HG02678 (cell line): ENCODE data around the gene TGIF1.

Source experiments
- ATAC-seq: cut with Tn5 transposase; IDR thresholded peaks from one replicate; pipeline ENCODE4 v1.9.1; 2021; ENCODE audit warnings: mild to moderate bottlenecking, moderate library complexity; ENCODE audit not compliant: unreplicated experiment

The TGIF1 gene

GRCh38 chr18:3480827-3481573, 31.0 kb downstream of the TGIF1 start:
- no peak for ATAC-seq

DNA sequence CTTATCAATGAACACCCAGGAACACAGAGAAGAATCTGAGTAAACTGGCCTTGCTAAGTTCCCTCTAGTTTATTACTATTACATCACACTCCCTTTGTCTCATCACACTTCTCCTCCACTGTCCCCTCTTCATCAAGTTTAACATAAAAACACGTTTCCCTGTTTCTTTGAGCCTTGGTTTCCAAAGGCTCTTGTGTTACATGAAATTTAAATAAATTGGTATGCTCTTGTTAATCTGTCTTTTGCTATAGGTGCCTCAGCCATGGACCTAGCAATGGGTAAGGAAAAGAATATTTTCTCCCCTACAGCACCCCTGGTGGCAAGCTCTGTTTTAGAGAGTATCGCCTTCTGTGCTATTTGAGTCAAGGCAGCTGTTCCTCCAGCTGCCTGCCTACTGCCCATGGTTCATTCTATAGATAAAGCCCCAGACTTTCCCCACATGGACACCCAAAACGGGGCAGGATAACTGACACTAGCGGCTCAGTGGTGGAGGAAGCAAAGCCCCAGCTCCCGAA, 31.8 kb downstream of the TGIF1 start:
- peak; percentile 70 for ATAC-seq

DNA sequence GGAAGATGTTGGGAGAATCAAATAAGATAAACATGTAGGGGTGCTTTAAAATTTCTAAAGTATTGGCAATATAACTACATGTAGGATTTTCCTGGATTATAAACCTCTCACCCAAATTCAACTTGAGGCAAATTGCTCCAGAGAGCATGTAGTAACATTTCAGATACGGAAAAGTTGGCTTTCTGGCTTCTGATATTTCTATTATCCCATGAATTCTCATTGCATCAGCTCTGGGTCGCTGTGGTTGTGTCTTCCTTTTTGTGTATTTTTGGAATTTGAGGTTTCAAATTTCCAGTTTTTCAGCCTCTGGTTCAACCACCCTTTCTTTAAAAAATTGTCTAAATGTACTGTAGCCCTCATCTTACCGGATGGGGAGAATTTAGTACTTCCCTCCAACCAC, 32.3 kb downstream of the TGIF1 start:
- no peak for ATAC-seq

- ATAC-seq, result no peak
Measured at GRCh38 chr18:3485153-3486149, 35.5 kb downstream of the TGIF1 start.

GRCh38 chr18:3486512-3486911, 36.5 kb downstream of the TGIF1 start:
- no peak for ATAC-seq

DNA sequence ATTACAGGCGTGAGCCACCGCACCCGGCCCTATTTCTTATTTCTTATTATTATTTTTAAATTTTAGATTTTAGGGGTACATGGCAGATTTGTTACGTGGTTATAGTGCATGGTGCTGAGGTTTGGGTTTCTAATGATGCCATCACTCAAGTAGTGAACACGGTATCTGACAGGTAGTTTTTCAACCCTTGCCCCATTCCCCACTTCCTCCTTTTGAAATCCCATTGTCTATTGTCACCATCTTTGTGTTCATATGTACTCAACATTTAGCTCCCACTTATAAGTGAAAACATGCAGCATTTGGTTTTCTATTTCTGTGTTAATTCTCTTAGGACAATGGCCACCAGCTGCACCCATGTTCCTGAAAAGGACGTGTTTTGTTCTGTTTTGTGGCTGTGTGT, 39.5 kb downstream of the TGIF1 start:
- no peak for ATAC-seq

- no peak for ATAC-seq
Measured at GRCh38 chr18:3491981-3492555, 42.1 kb downstream of the TGIF1 start.

DNA sequence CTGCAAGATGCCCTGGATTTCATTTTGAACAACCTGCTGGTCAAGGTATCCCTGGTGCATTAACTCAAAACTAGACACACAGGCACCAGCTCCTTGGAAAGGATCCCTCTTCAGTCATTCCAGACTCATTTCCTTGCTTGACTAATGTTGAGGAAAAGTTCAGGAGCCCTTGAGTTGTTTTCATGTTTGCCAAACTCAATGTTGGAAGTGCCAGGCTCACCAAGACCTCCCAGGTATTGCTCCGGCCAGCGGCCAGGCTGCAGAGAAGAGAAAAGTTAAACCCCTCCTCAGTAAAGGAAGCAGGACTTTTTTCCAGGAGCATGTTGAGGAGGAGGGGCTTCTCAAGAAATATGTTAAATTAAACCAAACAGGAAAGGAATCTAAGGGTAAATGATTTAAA, 42.7 kb downstream of the TGIF1 start:
- ATAC-seq, result no peak

- no peak for ATAC-seq
Measured at GRCh38 chr18:3493501-3494244, 43.7 kb downstream of the TGIF1 start.

DNA sequence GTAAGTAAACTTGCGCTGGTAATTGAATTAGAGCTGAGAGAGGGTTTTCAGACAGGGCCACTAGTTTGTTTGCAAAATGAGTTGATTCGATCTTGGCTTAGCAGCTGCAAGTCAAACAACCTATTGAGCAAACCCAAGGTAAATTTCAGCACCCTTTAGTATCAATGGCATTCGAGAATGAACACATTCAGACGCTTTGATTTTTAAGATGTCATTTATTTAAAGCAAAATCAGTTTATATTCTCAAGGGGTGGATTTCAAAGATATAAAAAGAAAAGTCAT, 44.2 kb downstream of the TGIF1 start:
- no peak for ATAC-seq

DNA sequence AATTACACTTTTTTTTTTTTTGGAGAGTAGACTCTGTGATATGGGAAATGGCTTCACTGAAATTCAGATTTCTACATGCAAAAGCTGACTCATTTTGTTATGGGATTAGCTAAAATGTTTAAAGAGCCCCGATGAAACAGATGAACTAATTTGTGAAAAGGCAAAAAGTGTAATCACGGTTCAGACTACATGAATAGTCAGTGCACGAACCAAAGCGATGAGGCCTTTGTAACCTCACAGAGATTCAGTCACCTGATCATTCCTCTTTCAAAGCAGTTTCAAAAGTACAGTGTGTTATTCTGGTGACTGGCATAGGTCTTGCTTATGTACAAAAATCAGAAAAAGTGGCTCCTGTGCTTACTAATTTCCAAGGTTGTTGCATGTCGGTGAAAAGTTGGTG, 44.6 kb downstream of the TGIF1 start:
- ATAC-seq, result no peak

GRCh38 chr18:3495691-3496430, 45.9 kb downstream of the TGIF1 start:
- no peak for ATAC-seq

DNA sequence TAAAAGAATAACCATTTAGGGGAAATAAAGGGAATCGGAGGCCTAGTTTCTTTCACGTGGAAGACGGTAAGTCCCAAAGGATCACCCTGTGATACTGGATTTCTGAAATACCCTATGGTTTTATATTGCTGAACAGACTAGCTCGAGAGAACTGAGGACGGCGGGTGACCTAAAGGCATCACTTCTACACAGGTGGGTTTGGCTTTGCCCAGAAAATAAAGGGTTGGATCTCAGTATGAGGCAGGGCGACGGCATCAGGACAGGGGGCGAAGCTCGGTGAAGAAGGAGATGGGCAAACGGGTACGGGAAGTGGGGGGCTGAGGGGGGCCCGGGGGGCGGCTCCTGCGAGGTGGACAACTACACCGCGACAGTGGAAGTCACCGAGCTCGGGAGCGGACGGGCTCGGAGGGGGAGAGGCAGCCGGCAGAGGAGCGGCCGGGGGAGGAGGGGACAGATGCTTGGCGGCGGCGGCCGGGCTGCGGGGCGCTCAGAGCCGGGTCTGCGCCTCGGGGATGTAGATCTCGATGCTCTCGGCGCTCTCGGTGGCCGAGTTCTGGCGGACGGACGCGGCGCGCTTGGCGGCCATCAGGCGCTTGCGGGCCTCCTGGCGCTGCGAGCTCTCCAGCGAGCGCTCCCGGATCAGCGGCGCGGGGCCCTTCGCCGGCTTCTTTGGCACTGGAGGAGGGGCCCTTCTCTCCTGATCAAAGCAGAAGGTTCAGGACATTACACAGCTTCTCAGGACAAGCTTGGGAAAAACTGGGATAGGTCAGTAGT, 48.9 kb downstream of the TGIF1 start:
- no peak for ATAC-seq

GRCh38 chr18:3499501-3499900, 49.5 kb downstream of the TGIF1 start:
- ATAC-seq, result no peak

DNA sequence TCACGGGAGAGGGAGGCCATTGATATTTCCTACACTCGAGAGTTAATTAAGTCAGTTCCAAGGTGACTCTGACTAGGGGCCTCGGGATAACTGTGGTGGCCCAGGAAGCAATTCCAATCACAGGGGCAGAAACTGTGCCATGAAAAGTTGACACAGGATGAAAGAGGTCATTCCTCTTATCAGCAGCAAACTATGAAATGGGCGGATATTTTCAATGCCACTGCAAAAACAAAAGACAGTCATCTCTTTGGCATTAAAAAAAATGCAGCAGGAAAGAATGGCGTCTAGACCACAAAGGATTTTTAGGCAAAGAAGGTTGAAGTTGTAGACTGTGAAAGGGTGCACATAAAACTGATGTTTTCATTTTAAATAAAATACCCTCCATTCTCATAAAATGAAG, 50.0 kb downstream of the TGIF1 start:
- no peak for ATAC-seq

DNA sequence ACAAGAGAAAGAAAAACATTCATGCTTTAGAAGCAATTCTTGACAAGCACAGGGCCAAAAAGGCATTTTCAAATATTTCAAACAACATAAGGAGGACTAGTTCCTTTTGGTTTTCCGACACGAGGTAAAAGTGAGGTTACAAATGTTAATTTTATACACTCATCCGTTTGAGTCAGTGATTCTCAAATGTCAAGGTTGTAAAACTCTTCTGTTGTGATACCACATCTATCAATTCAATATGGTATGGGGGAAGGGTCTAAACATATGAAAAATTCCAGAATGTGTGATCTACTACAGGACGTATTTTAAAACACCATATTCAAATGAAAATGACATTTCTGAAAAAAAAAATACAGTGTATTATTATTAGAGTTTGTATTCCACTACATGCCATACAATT, 52.7 kb downstream of the TGIF1 start:
- ATAC-seq, result no peak

GRCh38 chr18:3504637-3505036, 54.7 kb downstream of the TGIF1 start:
- ATAC-seq, result no peak

DNA sequence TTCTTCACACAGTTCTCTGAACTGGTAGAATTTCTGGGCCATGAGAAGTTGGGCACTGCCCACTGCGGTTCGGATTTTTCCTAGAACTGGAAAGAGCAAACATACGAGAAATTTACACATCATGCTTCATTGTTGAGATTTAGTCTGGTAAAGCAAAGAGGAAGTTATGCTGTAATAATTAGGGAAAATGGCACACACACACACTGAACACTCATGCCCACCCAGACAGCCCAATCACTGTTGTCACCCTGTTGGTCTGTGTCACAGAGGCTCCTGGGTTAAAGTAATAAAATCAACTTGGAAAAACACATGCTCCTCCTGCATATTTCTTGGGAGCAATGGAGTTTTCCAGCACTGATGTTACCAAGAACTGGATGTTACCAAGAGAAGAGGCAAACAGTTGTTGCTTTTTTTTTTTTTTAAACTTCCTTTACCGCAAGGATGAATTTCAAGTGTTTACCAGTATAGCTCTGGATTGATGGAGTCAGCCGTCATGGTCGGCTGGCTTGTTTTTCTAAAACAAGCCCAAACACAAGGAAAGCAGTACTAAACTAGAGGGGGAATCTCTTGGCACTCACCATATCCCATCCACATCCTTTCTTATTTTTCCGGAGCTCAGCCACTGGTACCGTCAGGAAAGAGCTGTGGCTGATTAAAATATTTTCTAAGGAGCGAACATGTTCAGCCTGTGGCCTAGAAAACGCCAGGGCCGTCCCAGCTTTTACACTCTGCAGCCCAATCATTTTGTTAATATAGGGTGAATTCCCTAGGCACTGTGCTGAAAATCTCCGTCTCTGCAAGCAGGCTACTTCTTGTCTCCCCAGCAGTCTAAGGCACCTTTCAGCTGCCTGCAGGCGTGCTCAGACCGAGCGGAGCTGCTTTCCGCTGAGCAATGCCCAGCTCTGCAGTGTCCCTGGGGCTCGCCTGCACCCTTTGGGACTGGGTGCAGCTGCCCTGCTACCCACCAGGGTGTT, 58.9 kb downstream of the TGIF1 start:
- ATAC-seq, result no peak
